Cerebellar cortex (tissue), 1 donor: ENCODE measurements around the gene CRY2.
"Not testable (repeated sequence)": the region's sequence is repeated elsewhere in the genome, so short reads cannot be mapped to it uniquely, and the experiment has no call there.

ENCODE experiments used
- DNase-seq: peaks from one replicate; pipeline ENCODE4 v3.0.0-alpha.2; 2015; ENCODE audit warnings: low spot score

CRY2 gene

GRCh38 chr11:45899448-45900174 is 52.3 kb downstream of the CRY2 start:
- peak; percentile 88 for DNase-seq

- not testable (repeated sequence) for DNase-seq
Observed at GRCh38 chr11:45900175-45900800, 53.0 kb downstream of the CRY2 start.

GRCh38 chr11:45900916-45901617 is 53.8 kb downstream of the CRY2 start:
- DNase-seq: peak; percentile 48

- peak; percentile 49 for DNase-seq
Observed at GRCh38 chr11:45901626-45902025, 54.4 kb downstream of the CRY2 start.

GRCh38 chr11:45902452-45903380 is 55.4 kb downstream of the CRY2 start:
- DNase-seq: no peak

GRCh38 chr11:45904309-45904915 is 57.1 kb downstream of the CRY2 start:
- DNase-seq: no peak

- DNase-seq: no peak
Observed at GRCh38 chr11:45905095-45905494, 57.8 kb downstream of the CRY2 start.

- not testable (repeated sequence) for DNase-seq
Observed at GRCh38 chr11:45905576-45905975, 58.3 kb downstream of the CRY2 start.

- DNase-seq: no peak
Observed at GRCh38 chr11:45906096-45906682, 58.9 kb downstream of the CRY2 start.

- DNase-seq: no peak
Observed at GRCh38 chr11:45906965-45907611, 59.8 kb downstream of the CRY2 start, which contains the start of gene FREY1. FREY1 (minus strand) TSS chr11:45907271; CDS start chr11:45907245, 26 bp downstream.

- peak; percentile 83 for DNase-seq
Observed at GRCh38 chr11:45907911-45908370, 60.7 kb downstream of the CRY2 start.

- DNase-seq: peak; percentile 44
Observed at GRCh38 chr11:45909594-45910475, 62.6 kb downstream of the CRY2 start.

- DNase-seq: no peak
Observed at GRCh38 chr11:45910623-45911022, 63.3 kb downstream of the CRY2 start.

- DNase-seq: no peak
Observed at GRCh38 chr11:45913514-45913913, 66.2 kb downstream of the CRY2 start.

- DNase-seq: no peak
Observed at GRCh38 chr11:45913942-45914635, 66.8 kb downstream of the CRY2 start.

GRCh38 chr11:45915446-45915845 is 68.2 kb downstream of the CRY2 start:
- DNase-seq: no peak

GRCh38 chr11:45917286-45917622 is 70.0 kb downstream of the CRY2 start:
- no peak for DNase-seq

GRCh38 chr11:45917623-45918330 is 70.5 kb downstream of the CRY2 start, which contains the start of gene PEX16:
PEX16 (minus strand) TSS chr11:45917877; CDS start chr11:45917811, 66 bp downstream.
- peak; percentile 98 for DNase-seq
